ENCODE data around the gene UNC5A. TPM values are rescaled to one million over a fixed set of nuclear protein-coding genes. Genes with fewer than 3 reads are reported as not detected.

The UNC5A gene
- polyA plus RNA-seq, 1 of the 3 experiments (the other 2 are of a cell fraction), result 0.46 TPM

DNA sequence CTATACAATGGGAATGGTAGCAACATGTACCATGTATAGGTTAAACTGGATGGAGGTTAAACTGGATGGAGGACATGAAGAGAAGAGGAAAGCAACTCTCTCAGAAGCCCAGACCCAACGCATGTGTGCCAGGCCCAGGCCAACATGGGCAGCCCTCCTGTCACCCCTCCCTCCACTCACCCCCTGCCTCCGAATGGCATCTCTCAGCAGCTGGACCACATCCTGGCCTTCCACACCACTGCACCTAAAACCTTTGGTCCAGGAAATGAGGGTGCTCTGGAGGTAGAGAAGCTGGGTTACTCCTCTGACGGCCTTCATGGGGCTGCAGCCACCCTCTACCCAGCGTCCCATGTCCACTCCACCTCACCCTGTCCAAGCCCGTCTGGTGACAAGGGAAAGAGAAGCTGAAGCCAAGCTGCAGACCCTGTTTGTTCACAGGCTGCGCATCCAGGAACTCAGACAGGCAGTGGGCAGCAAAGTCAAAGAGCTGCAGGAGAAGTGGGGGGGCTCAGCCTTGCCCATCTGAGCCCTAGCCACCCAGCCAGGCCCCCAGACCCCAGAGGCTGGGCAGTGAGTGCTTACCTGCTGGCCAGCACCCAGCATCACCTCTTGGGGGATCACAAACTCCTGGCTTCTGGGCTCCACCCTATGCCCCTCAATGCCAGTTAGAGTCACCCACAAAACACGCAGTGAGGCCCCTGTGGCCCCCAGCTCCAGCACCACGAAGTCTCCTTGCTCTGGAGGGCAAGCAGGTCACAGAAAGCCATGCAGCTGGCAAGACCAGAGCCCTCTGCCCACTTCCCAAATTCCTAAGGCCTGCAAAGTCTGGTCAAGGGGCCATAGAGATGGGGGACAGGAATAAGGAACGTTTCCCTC, 80.3 kb downstream of the UNC5A start (continued):
- TF ChIP-seq FOSL2 (IDR thresholded peaks at IDR 0.05; ENCODE audit: borderline replicate concordance, low read depth) (no peak), MAX (IDR thresholded peaks at IDR 0.05; ENCODE audit: low read depth) (no peak), USF1 (IDR thresholded peaks at IDR 0.05; ENCODE audit: borderline replicate concordance, low read depth) (no peak), RAD21 (IDR thresholded peaks at IDR 0.05; ENCODE audit: low read length) (no peak), NFIC (IDR thresholded peaks at IDR 0.05; ENCODE audit: borderline replicate concordance) (no peak), MXI1 (IDR thresholded peaks at IDR 0.05; ENCODE audit: low read depth, low read length) (no peak)
- TF ChIP-seq, protein P1, sequence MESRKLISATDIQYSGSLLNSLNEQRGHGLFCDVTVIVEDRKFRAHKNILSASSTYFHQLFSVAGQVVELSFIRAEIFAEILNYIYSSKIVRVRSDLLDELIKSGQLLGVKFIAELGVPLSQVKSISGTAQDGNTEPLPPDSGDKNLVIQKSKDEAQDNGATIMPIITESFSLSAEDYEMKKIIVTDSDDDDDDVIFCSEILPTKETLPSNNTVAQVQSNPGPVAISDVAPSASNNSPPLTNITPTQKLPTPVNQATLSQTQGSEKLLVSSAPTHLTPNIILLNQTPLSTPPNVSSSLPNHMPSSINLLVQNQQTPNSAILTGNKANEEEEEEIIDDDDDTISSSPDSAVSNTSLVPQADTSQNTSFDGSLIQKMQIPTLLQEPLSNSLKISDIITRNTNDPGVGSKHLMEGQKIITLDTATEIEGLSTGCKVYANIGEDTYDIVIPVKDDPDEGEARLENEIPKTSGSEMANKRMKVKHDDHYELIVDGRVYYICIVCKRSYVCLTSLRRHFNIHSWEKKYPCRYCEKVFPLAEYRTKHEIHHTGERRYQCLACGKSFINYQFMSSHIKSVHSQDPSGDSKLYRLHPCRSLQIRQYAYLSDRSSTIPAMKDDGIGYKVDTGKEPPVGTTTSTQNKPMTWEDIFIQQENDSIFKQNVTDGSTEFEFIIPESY (IDR thresholded peaks at IDR 0.05; ENCODE audit: borderline replicate concordance, low read depth), result no peak

DNA sequence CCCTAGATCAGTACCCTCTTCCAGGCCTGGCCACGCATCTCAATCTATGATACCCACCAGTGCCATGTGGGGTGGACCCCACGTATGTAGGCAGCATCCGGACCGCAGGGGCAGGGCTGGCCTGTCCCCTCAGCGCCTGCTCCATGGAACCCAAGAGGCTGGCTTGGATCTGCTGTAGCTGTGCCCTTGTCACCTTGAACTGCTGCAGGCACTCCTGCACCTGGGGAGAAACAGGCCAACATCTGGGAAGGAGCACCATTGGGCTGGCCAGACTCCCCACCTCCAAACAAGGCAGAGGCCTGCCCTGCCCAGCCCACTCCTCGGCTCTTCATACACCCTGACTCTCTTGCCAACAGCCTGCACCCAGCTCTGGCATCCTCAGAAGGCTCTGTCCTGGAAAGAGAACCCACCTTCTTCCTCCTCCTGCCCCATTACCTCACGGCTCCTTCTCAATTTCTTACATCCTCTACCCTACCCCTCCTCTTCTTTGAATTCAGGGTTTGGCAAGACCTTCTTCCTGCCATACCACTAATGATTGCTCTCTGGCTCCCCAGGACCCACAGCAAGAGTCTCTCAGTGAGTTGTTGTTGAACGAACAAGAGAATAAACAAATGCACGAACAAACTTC, 81.1 kb downstream of the UNC5A start:
- H3K27me3 ChIP-seq (ENCODE audit: insufficient read depth), result peaks cover 6% of the 10 kb centered on the region; the same call in 1 of the 2 replicates
- H3K4me2 ChIP-seq, result no peak overlapping the region
- no peak for DNase-seq
- H3K9me2 ChIP-seq, result no peaks in the 10 kb centered on the region
- H2AFZ ChIP-seq (ENCODE audit: low read depth), result no peak overlapping the region
- no peak overlapping the region for H3K9ac ChIP-seq
- H3K36me3 ChIP-seq (replicated peaks in 1 of 2; ENCODE audit: control insufficient read depth in 1 of 2, insufficient read depth in 2 of 2, low read length in 1 of 2), result no peaks in the 10 kb centered on the region
- ChIA-PET POLR2A (no interaction called here), CTCF (interaction anchor here (0.9 to 1.2 kb wide), 3 partner anchors 9 to 231 kb away, joined by 3 to 4 read pairs (median 3); no protein-coding TSS in a partner anchor)
- no peaks in the 10 kb centered on the region for H4K20me1 ChIP-seq (ENCODE audit: insufficient read depth)
- peaks cover 0 to 7% of the 10 kb centered on the region in 2 experiments; a peak in 1 of 4 replicates for H3K4me1 ChIP-seq (ENCODE audit: control insufficient read depth in 1 of 2, insufficient read depth in 2 of 2, low read depth in 1 of 2, low read length in 1 of 2)
- H3K79me2 ChIP-seq (ENCODE audit: insufficient read depth), result no peaks in the 10 kb centered on the region
- H3K27ac ChIP-seq (ENCODE audit: low read depth in 2 of 2, low read length in 1 of 2), result no peak overlapping the region
- no peaks in the 10 kb centered on the region for H3K9me3 ChIP-seq
- H3K4me3 ChIP-seq (ENCODE audit: low read depth in 2 of 2, low read length in 1 of 2), result no peak overlapping the region
- H3F3A ChIP-seq (replicated peaks; ENCODE audit: insufficient read depth), result no peaks in the 10 kb centered on the region
- WGBS (ENCODE audit: low lambda C conversion rate), result 52% methylated on average over 4 of the region's 9 CpGs
- TF ChIP-seq MXI1 (IDR thresholded peaks at IDR 0.05; ENCODE audit: low read depth, low read length) (no peak), USF2 (IDR thresholded peaks at IDR 0.05; ENCODE audit: borderline replicate concordance, low read depth, low read length) (no peak), GABPA (IDR thresholded peaks at IDR 0.05; ENCODE audit: low read depth) (no peak), CHD2 (IDR thresholded peaks at IDR 0.05; ENCODE audit: low read length, partially characterized antibody) (no peak), SMC3 (IDR thresholded peaks at IDR 0.05; ENCODE audit: low read depth, low read length) (no peak), SIN3A (IDR thresholded peaks at IDR 0.05; ENCODE audit: borderline replicate concordance, low read depth, low read length) (no peak), FOXJ3 (CRISPR knock-in tag; IDR thresholded peaks at IDR 0.05) (no peak), YY1 (IDR thresholded peaks at IDR 0.05; ENCODE audit: low read depth) (no peak), RFX5 (IDR thresholded peaks at IDR 0.05; ENCODE audit: low read length) (no peak), NFIC (IDR thresholded peaks at IDR 0.05; ENCODE audit: borderline replicate concordance) (no peak), RAD21 (IDR thresholded peaks at IDR 0.05; ENCODE audit: low read length) (no peak)
